Suprapubic skin (tissue), 4 donors: Measurements from ENCODE around the gene GLE1. TPM values are rescaled to one million over a fixed set of nuclear protein-coding genes. Genes with fewer than 3 reads are reported as not detected.

Experiments
- DNase-seq, 2 donors: peaks; one replicate each; pipeline ENCODE4 v3.0.0-alpha.2; 2019; ENCODE audit warnings: low spot score in 2 of 2
- H3K27ac ChIP-seq: fragments of 200-600 bp; sonication (generic); one replicate; pipeline ENCODE4 v1.5.1; 2019
- H3K27me3 ChIP-seq: fragments of 200-600 bp; sonication (generic); one replicate; pipeline ENCODE4 v1.5.1; 2019
- H3K36me3 ChIP-seq: fragments of 200-600 bp; sonication (generic); one replicate; pipeline ENCODE4 v1.5.1; 2019
- H3K4me1 ChIP-seq: fragments of 200-600 bp; sonication (generic); one replicate; pipeline ENCODE4 v1.5.1; 2019
- H3K4me3 ChIP-seq: fragments of 200-600 bp; sonication (generic); one replicate; pipeline ENCODE4 v1.5.1; 2019; ENCODE audit warnings: mild to moderate bottlenecking
- H3K9me3 ChIP-seq: fragments of 200-600 bp; sonication (generic); one replicate; pipeline ENCODE4 v1.5.1; 2019
- CTCF ChIP-seq, 2 donors: fragments of 200-600 bp in 1 of 2; fragments of 450-650 bp in 1 of 2; sonication (generic) in 1 of 2; IDR thresholded peaks; one replicate each; pipeline ENCODE4 v1.5.1; 2016 to 2019; ENCODE audit warnings: antibody characterized with exemption in 2 of 2, mild to moderate bottlenecking in 1 of 2, moderate library complexity in 1 of 2
- EP300 ChIP-seq: sonication (generic); formaldehyde crosslinking; IDR thresholded peaks from one replicate; pipeline ENCODE4 v1.6.1; 2017; ENCODE audit warnings: antibody characterized with exemption
- POLR2A ChIP-seq, 2 donors: fragments of 450-650 bp; IDR thresholded peaks; one replicate each; pipeline ENCODE4 v1.6.1; 2017; ENCODE audit warnings: antibody characterized with exemption in 2 of 2, mild to moderate bottlenecking in 2 of 2, moderate library complexity in 2 of 2
- POLR2AphosphoS5 ChIP-seq, 3 donors: sonication (generic); formaldehyde crosslinking; IDR thresholded peaks; one replicate each; pipeline ENCODE4 v1.6.1; 2017; ENCODE audit warnings: antibody characterized with exemption in 3 of 3
- WGBS: methylation state at CpG from one replicate; pipeline ENCODE4 v1.1.5; 2018; 5-methylcytosine and 5-hydroxymethylcytosine counted together
- total RNA-seq, 4 donors: library from RNA; depleted of rRNA; stranded (reverse); fragments of >200 nt; gene quantifications; one replicate each; pipeline ENCODE4 v1.1.0, GENCODE V29; 2016

GLE1 gene
- total RNA-seq, 4 donors from 2014 or later, result 27.5 to 39.6 (median 28.5) TPM

- Histone ChIP-seq H3K27me3 (no peaks in the 10 kb centered on the region), H3K9me3 (no peaks in the 10 kb centered on the region), H3K27ac (no peak overlapping the region), H3K4me3 (no peak overlapping the region), H3K4me1 (peaks cover 18% of the 10 kb centered on the region), H3K36me3 (peaks cover 19% of the 10 kb centered on the region)
- WGBS, result 95% methylated on average over 3 of the region's 3 CpGs
- TF ChIP-seq POLR2AphosphoS5 (IDR thresholded peaks at IDR 0.05) (no peak), POLR2A (IDR thresholded peaks at IDR 0.05) (no peak), CTCF (IDR thresholded peaks at IDR 0.05) (no peak), EP300 (no peak)
- DNase-seq, result no peak
Measured at GRCh38 chr9:128546504-128546903, 42.0 kb downstream of the GLE1 start.

GRCh38 chr9:128548876-128549275 is 44.4 kb downstream of the GLE1 start:
- 93% methylated on average over 7 of the region's 7 CpGs for WGBS
- no peak for TF ChIP-seq CTCF (IDR thresholded peaks at IDR 0.05)
- TF ChIP-seq POLR2A (IDR thresholded peaks at IDR 0.05), result no peak
- TF ChIP-seq POLR2AphosphoS5 (IDR thresholded peaks at IDR 0.05), result no peak
- TF ChIP-seq EP300, result no peak
- Histone ChIP-seq H3K27me3 (no peaks in the 10 kb centered on the region), H3K36me3 (no peaks in the 10 kb centered on the region), H3K4me1 (peaks cover 32% of the 10 kb centered on the region), H3K27ac (no peak overlapping the region), H3K4me3 (no peak overlapping the region), H3K9me3 (no peaks in the 10 kb centered on the region)
- DNase-seq, result no peak

DNA sequence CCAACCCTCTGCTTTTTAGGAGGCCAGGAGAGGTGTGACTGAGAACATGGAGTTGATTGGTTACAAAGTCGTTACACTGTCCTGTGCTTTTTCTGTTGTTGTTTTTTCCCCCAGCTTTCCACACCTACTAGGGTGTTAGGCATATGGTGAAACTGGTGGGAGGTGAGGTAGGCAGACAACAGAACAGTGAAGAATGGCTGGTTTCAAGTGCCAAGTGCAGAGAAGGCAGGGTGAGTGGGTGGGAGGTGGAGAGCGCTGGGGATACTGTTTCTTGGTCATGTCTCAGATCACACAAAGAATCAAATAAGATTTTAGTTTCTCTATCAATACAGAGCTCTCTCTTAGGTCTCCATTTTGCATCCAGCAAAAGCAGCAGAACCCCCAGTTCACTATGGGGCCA is 45.7 kb downstream of the GLE1 start:
- WGBS, result 52% methylated on average over 2 of the region's 2 CpGs
- Histone ChIP-seq H3K4me1 (peaks cover 46% of the 10 kb centered on the region), H3K36me3 (no peaks in the 10 kb centered on the region), H3K27ac (peak overlapping the region; percentile 96), H3K27me3 (no peaks in the 10 kb centered on the region), H3K9me3 (no peaks in the 10 kb centered on the region), H3K4me3 (no peak overlapping the region)
- TF ChIP-seq EP300 (no peak), CTCF (IDR thresholded peaks at IDR 0.05) (no peak), POLR2A (IDR thresholded peaks at IDR 0.05) (no peak), POLR2AphosphoS5 (IDR thresholded peaks at IDR 0.05) (no peak)
- no peak for DNase-seq

GRCh38 chr9:128550770-128551656 is 46.5 kb downstream of the GLE1 start:
- Histone ChIP-seq H3K9me3 (no peaks in the 10 kb centered on the region), H3K27me3 (no peaks in the 10 kb centered on the region), H3K4me3 (peak overlapping the region; percentile 90), H3K4me1 (peaks cover 52% of the 10 kb centered on the region), H3K27ac (peak overlapping the region; percentile 96), H3K36me3 (no peaks in the 10 kb centered on the region)
- no peak for TF ChIP-seq POLR2A (IDR thresholded peaks at IDR 0.05)
- 21% methylated on average over 11 of the region's 11 CpGs for WGBS
- no peak for DNase-seq

GRCh38 chr9:128551657-128552152 is 47.2 kb downstream of the GLE1 start:
- H3K4me1 ChIP-seq, result peaks cover 55% of the 10 kb centered on the region
- no peaks in the 10 kb centered on the region for H3K9me3 ChIP-seq
- WGBS, result 3% methylated on average over 12 of the region's 22 CpGs
- no peak for TF ChIP-seq CTCF (IDR thresholded peaks at IDR 0.05)
- TF ChIP-seq POLR2AphosphoS5 (IDR thresholded peaks at IDR 0.05), result no peak
- peak in 1 of 2 donors; percentile 26 for TF ChIP-seq POLR2A (IDR thresholded peaks at IDR 0.05)
- TF ChIP-seq EP300, result no peak
- H3K4me3 ChIP-seq, result peak overlapping the region; percentile 90
- no peaks in the 10 kb centered on the region for H3K36me3 ChIP-seq
- no peaks in the 10 kb centered on the region for H3K27me3 ChIP-seq
- no peak for DNase-seq
- peak overlapping the region; percentile 96 for H3K27ac ChIP-seq
